ENCODE results near the gene SYNGR1.
"Not testable (repeated sequence)": the region's sequence is repeated elsewhere in the genome, so short reads cannot be mapped to it uniquely, and the experiment has no call there.

SYNGR1 gene

GRCh38 chr22:39317084-39317774 lies 32.6 kb upstream of the SYNGR1 start:
- no peak for DNase-seq

- no peak for DNase-seq
Observed at GRCh38 chr22:39317775-39318506, 31.9 kb upstream of the SYNGR1 start.

GRCh38 chr22:39318507-39319283 lies 31.1 kb upstream of the SYNGR1 start:
- DNase-seq = no peak

GRCh38 chr22:39319284-39320022 lies 30.3 kb upstream of the SYNGR1 start, which contains the start of gene RPL3:
RPL3 (minus strand) TSS chr22:39319623; CDS start chr22:39319597, 26 bp downstream.
- DNase-seq = peak; percentile 100

GRCh38 chr22:39320616-39321029 lies 29.2 kb upstream of the SYNGR1 start:
- DNase-seq = not testable (repeated sequence)

GRCh38 chr22:39325392-39325932 lies 24.3 kb upstream of the SYNGR1 start:
- DNase-seq = no peak

- DNase-seq = no peak
Observed at GRCh38 chr22:39327995-39328754, 21.6 kb upstream of the SYNGR1 start.

- DNase-seq = not testable (repeated sequence)
Observed at GRCh38 chr22:39330553-39330952, 19.2 kb upstream of the SYNGR1 start.

- peak; percentile 95 for DNase-seq
Observed at GRCh38 chr22:39332441-39333064, 17.2 kb upstream of the SYNGR1 start.

GRCh38 chr22:39336411-39336810 lies 13.4 kb upstream of the SYNGR1 start:
- no peak for DNase-seq

- not testable (repeated sequence) for DNase-seq
Observed at GRCh38 chr22:39339775-39340174, 10.0 kb upstream of the SYNGR1 start.

GRCh38 chr22:39341179-39341578 lies 8.6 kb upstream of the SYNGR1 start:
- no peak for DNase-seq

- DNase-seq = peak; percentile 82
Observed at GRCh38 chr22:39343259-39344045, 6.3 kb upstream of the SYNGR1 start.

- DNase-seq = no peak
Observed at GRCh38 chr22:39344046-39344390, 5.8 kb upstream of the SYNGR1 start.

- no peak for DNase-seq
Observed at GRCh38 chr22:39345231-39345630, 4.6 kb upstream of the SYNGR1 start.

GRCh38 chr22:39348909-39349505 lies 784 bp upstream of the SYNGR1 start:
- DNase-seq = no peak

- DNase-seq = peak; percentile 89
Observed at GRCh38 chr22:39349506-39349966, 255 bp upstream of the SYNGR1 start.

GRCh38 chr22:39350757-39351688 lies 1.2 kb downstream of the SYNGR1 start:
- DNase-seq = no peak
